Activated CD4-positive, alpha-beta T cell treated with anti-CD3 and anti-CD28 coated beads, Interleukin-2, amount 10 ng/mL, durations not matched to agents 7 days and 5 days (primary cell): Measurements from ENCODE around the gene PTPN11. TPM values are rescaled to one million over a fixed set of nuclear protein-coding genes. Genes with fewer than 3 reads are reported as not detected.

Source experiments
- CTCF ChIA-PET: fragments of 350-600 bp; sonication (Branson Sonifier 250); formaldehyde crosslinking; loops from one replicate; lab custom pipeline; 2021; ENCODE audit warnings: antibody characterized with exemption; lab: Charles Lee
- POLR2A ChIA-PET: fragments of 350-600 bp; sonication (Branson Sonifier 250); formaldehyde crosslinking; loops from one replicate; lab custom pipeline; 2021; ENCODE audit warnings: antibody characterized with exemption; lab: Charles Lee
- DNase-seq: peaks from one replicate; pipeline ENCODE4 v3.0.0-alpha.2; 2020
- H3K27ac Mint-ChIP-seq: one replicate; pipeline ENCODE4 v1.8.0; 2021; ENCODE audit warnings: mild to moderate bottlenecking, moderate library complexity, mixed read lengths
- H3K27me3 Mint-ChIP-seq: one replicate; pipeline ENCODE4 v1.8.0; 2021; ENCODE audit warnings: mixed read lengths
- H3K36me3 Mint-ChIP-seq: one replicate; pipeline ENCODE4 v1.8.0; 2021; ENCODE audit warnings: low read depth, mixed read lengths
- H3K4me1 Mint-ChIP-seq: one replicate; pipeline ENCODE4 v1.8.0; 2021; ENCODE audit warnings: mixed read lengths
- H3K4me3 Mint-ChIP-seq: one replicate; pipeline ENCODE4 v1.8.0; 2021; ENCODE audit warnings: mild to moderate bottlenecking, moderate library complexity, mixed read lengths
- H3K9me3 Mint-ChIP-seq: one replicate; pipeline ENCODE4 v1.8.0; 2021; ENCODE audit warnings: mixed read lengths
- total RNA-seq, 2 experiments: library from RNA; stranded (reverse); gene quantifications; one replicate each; pipeline ENCODE4 v1.2.3, GENCODE V29; 2021

PTPN11 gene
- 10 to 100 TPM; 79.2 to 84.4 TPM for total RNA-seq

GRCh38 chr12:112418608-112419296 is at the start of gene PTPN11:
Gene PTPN11 (plus strand): TSS chr12:112418947. CDS start chr12:112419112, 165 bp downstream.
- peaks cover 41% of the 10 kb centered on the region for H3K4me1 Mint-ChIP-seq

GRCh38 chr12:112370199-112370598 is 48.5 kb upstream of the PTPN11 start:
- Mint-ChIP-seq H3K4me1 (peaks cover 7% of the 10 kb centered on the region), H3K27ac (no peak overlapping the region), H3K4me3 (no peak overlapping the region), H3K36me3 (no peaks in the 10 kb centered on the region), H3K27me3 (no peaks in the 10 kb centered on the region), H3K9me3 (no peaks in the 10 kb centered on the region)
- no peak for DNase-seq
- ChIA-PET POLR2A (no interaction called here), CTCF (interaction anchor here (0.6 kb wide), 1 partner anchor 9 kb away, joined by 3 read pairs; no protein-coding TSS in a partner anchor)

More at GRCh38 chr12:112418608-112419296, at the start of gene PTPN11:
- H3K9me3 Mint-ChIP-seq: no peaks in the 10 kb centered on the region
- peak; percentile 90 for DNase-seq
- peaks cover 12% of the 10 kb centered on the region for H3K36me3 Mint-ChIP-seq
- H3K4me3 Mint-ChIP-seq: peak within 1 kb of the TSS; percentile 93
- peak within 1 kb of the TSS; percentile 96 for H3K27ac Mint-ChIP-seq
- H3K27me3 Mint-ChIP-seq: no peaks in the 10 kb centered on the region
- ChIA-PET CTCF (interaction anchor here (0.6 kb wide), 1 partner anchor 9 kb away, joined by 3 read pairs; no protein-coding TSS in a partner anchor), POLR2A (no interaction called here)

- Mint-ChIP-seq H3K4me3 (no peak overlapping the region), H3K4me1 (peaks cover 5% of the 10 kb centered on the region), H3K9me3 (no peaks in the 10 kb centered on the region), H3K36me3 (no peaks in the 10 kb centered on the region), H3K27ac (no peak overlapping the region), H3K27me3 (no peaks in the 10 kb centered on the region)
- CTCF ChIA-PET: no interaction called here
- no peak for DNase-seq
- POLR2A ChIA-PET: no interaction called here
Measured at GRCh38 chr12:112370868-112371510, 47.8 kb upstream of the PTPN11 start.

- POLR2A ChIA-PET: no interaction called here
- Mint-ChIP-seq H3K27me3 (no peaks in the 10 kb centered on the region), H3K4me3 (no peak overlapping the region), H3K36me3 (no peaks in the 10 kb centered on the region), H3K27ac (no peak overlapping the region), H3K9me3 (no peaks in the 10 kb centered on the region), H3K4me1 (peaks cover 6% of the 10 kb centered on the region)
- CTCF ChIA-PET: interaction anchor here (2.1 kb wide), 1 partner anchor 13 kb away, joined by 7 read pairs; no protein-coding TSS in a partner anchor
- DNase-seq: no peak
Measured at GRCh38 chr12:112374166-112374740, 44.5 kb upstream of the PTPN11 start.

- no peaks in the 10 kb centered on the region for H3K36me3 Mint-ChIP-seq
- H3K4me3 Mint-ChIP-seq: no peak overlapping the region
- H3K9me3 Mint-ChIP-seq: no peaks in the 10 kb centered on the region
- H3K27ac Mint-ChIP-seq: no peak overlapping the region
- POLR2A ChIA-PET: no interaction called here
- DNase-seq: no peak
- peaks cover 10% of the 10 kb centered on the region for H3K4me1 Mint-ChIP-seq
- CTCF ChIA-PET: interaction anchor here (2.1 kb wide), 1 partner anchor 12 kb away, joined by 7 read pairs; no protein-coding TSS in a partner anchor
- H3K27me3 Mint-ChIP-seq: no peaks in the 10 kb centered on the region
Measured at GRCh38 chr12:112375105-112375504, 43.6 kb upstream of the PTPN11 start.

GRCh38 chr12:112380663-112381405 is 37.9 kb upstream of the PTPN11 start:
- Mint-ChIP-seq H3K9me3 (no peaks in the 10 kb centered on the region), H3K27me3 (no peaks in the 10 kb centered on the region), H3K4me3 (peak overlapping the region; percentile 93), H3K27ac (peak overlapping the region; percentile 90), H3K36me3 (peaks cover 4% of the 10 kb centered on the region), H3K4me1 (peaks cover 24% of the 10 kb centered on the region)
- POLR2A ChIA-PET: no interaction called here
- CTCF ChIA-PET: interaction anchor here (0.9 kb wide), 1 partner anchor 518 kb away, joined by 3 read pairs; no protein-coding TSS in a partner anchor
- DNase-seq: no peak

- DNase-seq: peak; percentile 32
- Mint-ChIP-seq H3K4me1 (peaks cover 26% of the 10 kb centered on the region), H3K4me3 (peak overlapping the region; percentile 93), H3K9me3 (no peaks in the 10 kb centered on the region), H3K27ac (peak overlapping the region; percentile 90), H3K36me3 (peaks cover 4% of the 10 kb centered on the region), H3K27me3 (no peaks in the 10 kb centered on the region)
- CTCF ChIA-PET: interaction anchor here (0.9 kb wide), 1 partner anchor 518 kb away, joined by 3 read pairs; no protein-coding TSS in a partner anchor
- POLR2A ChIA-PET: no interaction called here
Measured at GRCh38 chr12:112381406-112381882, 37.3 kb upstream of the PTPN11 start.

GRCh38 chr12:112381883-112382796 is 36.6 kb upstream of the PTPN11 start, which contains the start of gene HECTD4:
Gene HECTD4 (minus strand): TSS chr12:112382431. CDS start chr12:112382128, 303 bp downstream.
- Mint-ChIP-seq H3K27ac (peak within 1 kb of the TSS; percentile 93), H3K36me3 (peaks cover 4% of the 10 kb centered on the region), H3K4me1 (peaks cover 32% of the 10 kb centered on the region), H3K9me3 (no peaks in the 10 kb centered on the region), H3K4me3 (peak within 1 kb of the TSS; percentile 93), H3K27me3 (no peaks in the 10 kb centered on the region)
- POLR2A ChIA-PET: no interaction called here
- CTCF ChIA-PET: no interaction called here
- peak; percentile 95 for DNase-seq

GRCh38 chr12:112382866-112383265 is 35.9 kb upstream of the PTPN11 start:
- no peak for DNase-seq
- POLR2A ChIA-PET: no interaction called here
- CTCF ChIA-PET: no interaction called here
- Mint-ChIP-seq H3K4me3 (peak overlapping the region; percentile 92), H3K4me1 (peaks cover 36% of the 10 kb centered on the region), H3K36me3 (peaks cover 4% of the 10 kb centered on the region), H3K27me3 (no peaks in the 10 kb centered on the region), H3K27ac (peak overlapping the region; percentile 93), H3K9me3 (no peaks in the 10 kb centered on the region)

GRCh38 chr12:112386726-112387125 is 32.0 kb upstream of the PTPN11 start:
- Mint-ChIP-seq H3K27ac (no peak overlapping the region), H3K4me3 (no peak overlapping the region)

GRCh38 chr12:112389228-112389627 is 29.5 kb upstream of the PTPN11 start:
- DNase-seq: no peak
- Mint-ChIP-seq H3K9me3 (no peaks in the 10 kb centered on the region), H3K27ac (peak overlapping the region; percentile 19), H3K36me3 (no peaks in the 10 kb centered on the region), H3K27me3 (peaks cover 12% of the 10 kb centered on the region), H3K4me1 (peaks cover 12% of the 10 kb centered on the region), H3K4me3 (no peak overlapping the region)
- POLR2A ChIA-PET: no interaction called here
- CTCF ChIA-PET: interaction anchor here (6.0 kb wide), 1 partner anchor 191 kb away, joined by 37 read pairs; no protein-coding TSS in a partner anchor

More at GRCh38 chr12:112386726-112387125, 32.0 kb upstream of the PTPN11 start:
- POLR2A ChIA-PET: interaction anchor here (0.5 kb wide), 1 partner anchor 83 kb away, joined by 5 read pairs; no protein-coding TSS in a partner anchor
- no peak for DNase-seq
- H3K36me3 Mint-ChIP-seq: no peaks in the 10 kb centered on the region
- peaks cover 18% of the 10 kb centered on the region for H3K4me1 Mint-ChIP-seq
- CTCF ChIA-PET: interaction anchor here (0.5 to 6.0 kb wide), 16 partner anchors 8 to 443 kb away, joined by 3 to 37 read pairs (median 3); no protein-coding TSS in a partner anchor
- peaks cover 12% of the 10 kb centered on the region for H3K27me3 Mint-ChIP-seq
- no peaks in the 10 kb centered on the region for H3K9me3 Mint-ChIP-seq
